Endothelial cell of umbilical vein (primary cell): ENCODE results near the gene EXOC5.

ENCODE experiments used
- POLR2AphosphoS5 ChIP-seq: IDR thresholded peaks from 2 replicates; pipeline ENCODE4 v1.6.1; 2012; ENCODE audit warnings: low read depth, mild to moderate bottlenecking, control low read depth, low read length, moderate library complexity; ENCODE audit not compliant: insufficient read depth
- TF ChIP-seq, protein P1 (sequence below), 2 donors: IDR thresholded peaks; 1 replicate in 1 of 2; 2 replicates in 1 of 2; pipeline ENCODE4 v1.5.1; 2011; ENCODE audit warnings: low read length in 2 of 2, mild to moderate bottlenecking in 2 of 2, moderate library complexity in 2 of 2, control low read depth in 1 of 2, inconsistent platforms in 1 of 2, low read depth in 1 of 2; ENCODE audit not compliant: insufficient read depth in 1 of 2; ENCODE audit errors: extremely low read depth in 1 of 2
- TF ChIP-seq, protein P2 (sequence below): IDR thresholded peaks from 2 replicates; pipeline ENCODE4 v1.6.1; 2011; ENCODE audit not compliant: insufficient read depth, insufficient read length

DNA sequence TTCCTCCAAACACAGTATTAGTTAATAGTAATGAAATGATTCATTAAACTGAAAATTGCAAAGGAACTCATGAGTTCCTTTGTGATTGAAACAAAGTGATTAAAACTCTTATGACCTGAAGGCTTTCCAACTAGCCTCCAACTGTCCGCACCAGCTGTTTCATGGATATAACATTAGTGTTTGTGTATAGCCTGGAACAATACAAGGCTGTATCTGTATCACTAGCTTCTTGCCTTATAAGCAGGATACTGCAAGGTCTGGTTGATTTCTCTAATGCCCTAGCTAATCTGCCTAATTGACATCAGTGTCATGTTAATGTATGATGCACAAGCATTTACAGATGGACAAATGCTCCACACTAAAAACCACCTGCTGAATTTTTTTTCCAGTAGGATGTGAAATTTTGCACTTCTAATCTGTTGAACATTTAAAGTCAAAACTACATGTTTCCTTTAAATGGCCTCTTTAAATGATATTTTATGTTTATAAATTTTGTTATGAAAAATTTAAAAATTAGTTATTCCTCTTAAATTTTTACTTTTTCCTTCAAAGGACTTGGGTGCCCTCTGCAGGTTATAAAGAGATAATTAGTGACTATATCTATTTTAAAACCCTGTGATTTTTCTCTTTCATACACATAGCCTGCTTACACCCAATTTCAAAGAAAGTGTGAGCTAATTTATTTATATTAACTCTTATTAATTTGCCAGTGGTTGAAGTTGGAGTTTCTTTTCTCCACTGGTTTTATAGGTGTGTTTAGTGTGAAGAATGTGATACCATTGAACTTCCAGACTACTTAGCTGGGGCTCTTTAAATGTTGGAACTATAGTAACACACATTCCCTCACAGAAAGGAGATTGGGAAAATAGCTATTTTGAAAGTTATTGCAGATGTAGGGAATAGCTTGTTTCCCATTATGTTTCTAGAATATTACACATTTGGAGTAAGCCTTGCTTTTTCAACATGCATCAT, 25.4 kb upstream of the EXOC5 start:
- TF ChIP-seq, protein P1, sequence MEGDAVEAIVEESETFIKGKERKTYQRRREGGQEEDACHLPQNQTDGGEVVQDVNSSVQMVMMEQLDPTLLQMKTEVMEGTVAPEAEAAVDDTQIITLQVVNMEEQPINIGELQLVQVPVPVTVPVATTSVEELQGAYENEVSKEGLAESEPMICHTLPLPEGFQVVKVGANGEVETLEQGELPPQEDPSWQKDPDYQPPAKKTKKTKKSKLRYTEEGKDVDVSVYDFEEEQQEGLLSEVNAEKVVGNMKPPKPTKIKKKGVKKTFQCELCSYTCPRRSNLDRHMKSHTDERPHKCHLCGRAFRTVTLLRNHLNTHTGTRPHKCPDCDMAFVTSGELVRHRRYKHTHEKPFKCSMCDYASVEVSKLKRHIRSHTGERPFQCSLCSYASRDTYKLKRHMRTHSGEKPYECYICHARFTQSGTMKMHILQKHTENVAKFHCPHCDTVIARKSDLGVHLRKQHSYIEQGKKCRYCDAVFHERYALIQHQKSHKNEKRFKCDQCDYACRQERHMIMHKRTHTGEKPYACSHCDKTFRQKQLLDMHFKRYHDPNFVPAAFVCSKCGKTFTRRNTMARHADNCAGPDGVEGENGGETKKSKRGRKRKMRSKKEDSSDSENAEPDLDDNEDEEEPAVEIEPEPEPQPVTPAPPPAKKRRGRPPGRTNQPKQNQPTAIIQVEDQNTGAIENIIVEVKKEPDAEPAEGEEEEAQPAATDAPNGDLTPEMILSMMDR (IDR thresholded peaks at IDR 0.05; ENCODE audit: extremely low read depth in 1 of 2, insufficient read depth in 1 of 2, low read depth in 1 of 2, low read length in 2 of 2) = no peak
- no peak for TF ChIP-seq POLR2AphosphoS5
- TF ChIP-seq, protein P2, sequence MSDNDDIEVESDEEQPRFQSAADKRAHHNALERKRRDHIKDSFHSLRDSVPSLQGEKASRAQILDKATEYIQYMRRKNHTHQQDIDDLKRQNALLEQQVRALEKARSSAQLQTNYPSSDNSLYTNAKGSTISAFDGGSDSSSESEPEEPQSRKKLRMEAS = no peak
